Sigmoid colon (tissue), 7 donors: ENCODE results near the gene PDLIM4. TPM values are rescaled to one million over a fixed set of nuclear protein-coding genes. Genes with fewer than 3 reads are reported as not detected.

ENCODE experiments used
- DNase-seq: peaks from one replicate; pipeline ENCODE4 v3.0.0-alpha.2; 2019
- H3K27ac ChIP-seq, 4 donors: fragments of 200-600 bp; sonication (generic); one replicate each; pipeline ENCODE4 v1.5.1; 2016 to 2019; ENCODE audit warnings: mild to moderate bottlenecking in 1 of 4
- H3K27me3 ChIP-seq, 3 donors: fragments of 200-600 bp; sonication (generic); one replicate each; pipeline ENCODE4 v1.5.1; 2019; ENCODE audit warnings: mild to moderate bottlenecking in 1 of 3
- H3K36me3 ChIP-seq, 4 donors: fragments of 200-600 bp; sonication (generic); one replicate each; pipeline ENCODE4 v1.5.1; 2016 to 2019
- H3K4me1 ChIP-seq, 4 donors: fragments of 200-600 bp; sonication (generic); one replicate each; pipeline ENCODE4 v1.5.1; 2017 to 2019
- H3K4me3 ChIP-seq, 4 donors: fragments of 200-600 bp; sonication (generic); one replicate each; pipeline ENCODE4 v1.5.1; 2017 to 2019; ENCODE audit warnings: mild to moderate bottlenecking in 2 of 4, moderate library complexity in 1 of 4
- H3K9me3 ChIP-seq, 4 donors: fragments of 200-600 bp in 3 of 4; sonication (generic) in 3 of 4; one replicate each; pipeline versions ENCODE4 v1.5.1 to v1.6.1; 2013 to 2019
- CTCF ChIP-seq, 4 experiments: fragments of 450-650 bp in 3 of 4; fragments of 200-600 bp in 1 of 4; IDR thresholded peaks; one replicate each; pipeline ENCODE4 v1.5.1; 2016 to 2019; ENCODE audit warnings: antibody characterized with exemption in 4 of 4, mild to moderate bottlenecking in 3 of 4, moderate library complexity in 2 of 4
- EP300 ChIP-seq, 4 donors: sonication (generic); formaldehyde crosslinking; IDR thresholded peaks; one replicate each; pipeline ENCODE4 v1.6.1; 2017; ENCODE audit warnings: antibody characterized with exemption in 4 of 4
- POLR2A ChIP-seq, 2 donors: fragments of 450-650 bp; IDR thresholded peaks; one replicate each; pipeline ENCODE4 v1.6.1; 2016; ENCODE audit warnings: antibody characterized with exemption in 2 of 2, mild to moderate bottlenecking in 2 of 2, moderate library complexity in 2 of 2
- POLR2AphosphoS5 ChIP-seq, 4 donors: sonication (generic); formaldehyde crosslinking; IDR thresholded peaks; one replicate each; pipeline ENCODE4 v1.6.1; 2017; ENCODE audit warnings: antibody characterized with exemption in 4 of 4
- WGBS, 2 donors: extraction: QIAGEN DNeasy Blood & Tissue Kit; methylation state at CpG; one replicate each; pipeline ENCODE4 v1.1.7; 2013; 5-methylcytosine and 5-hydroxymethylcytosine counted together
- intact Hi-C: fragments of 100-400 bp; cut with DNase I; formaldehyde crosslinking; loops from one replicate; pipeline ENCODE4 v1.15.1; 2023
- polyA plus RNA-seq, 3 donors: library from polyadenylated mRNA; stranded (reverse); fragments of 200-250 nt; gene quantifications; one replicate each; pipeline ENCODE4 v1.2.3, GENCODE V29; 2013
- total RNA-seq, 4 donors: library from RNA; depleted of rRNA; stranded (reverse); fragments of >200 nt; gene quantifications; one replicate each; pipeline ENCODE4 v1.1.0, GENCODE V29; 2016
- donor health status: healthy with polysubstance abuse.
- donor health status: Bipolar disorder and iron deficiency.
- donor health status: healthy.

PDLIM4 gene
- total and polyA plus RNA-seq, 7 donors: 2.1 to 133 (median 38.2) TPM

GRCh38 chr5:132237670-132238069 is 19.8 kb upstream of the PDLIM4 start:
- Histone ChIP-seq H3K4me3 (no peak overlapping the region), H3K36me3 (no peaks in the 10 kb centered on the region), H3K4me1 (no peaks in the 10 kb centered on the region), H3K9me3 (peaks cover 0 to 1% (median 0%) of the 10 kb centered on the region in 4 donors), H3K27me3 (no peaks in the 10 kb centered on the region), H3K27ac (peak overlapping the region in 1 of 4 donors; percentile 28)
- intact Hi-C loops: loop anchor here (2.0 to 5.0 kb wide), 2 partner anchors 61 to 130 kb away; partner anchors contain the start of gene SLC22A5
- WGBS, 2 donors: 92 to 96% methylated on average over 4 of the region's 4 CpGs
- TF ChIP-seq EP300 (IDR thresholded peaks at IDR 0.05): no peak
- no peak for TF ChIP-seq POLR2AphosphoS5 (IDR thresholded peaks at IDR 0.05)
- TF ChIP-seq CTCF (IDR thresholded peaks at IDR 0.05): no peak
- no peak for TF ChIP-seq POLR2A (IDR thresholded peaks at IDR 0.05)
- peak; percentile 14 for DNase-seq

GRCh38 chr5:132238169-132238744 is 19.2 kb upstream of the PDLIM4 start:
- no peak for TF ChIP-seq POLR2AphosphoS5 (IDR thresholded peaks at IDR 0.05)
- TF ChIP-seq EP300 (IDR thresholded peaks at IDR 0.05): no peak
- no peak for TF ChIP-seq POLR2A (IDR thresholded peaks at IDR 0.05)
- TF ChIP-seq CTCF (IDR thresholded peaks at IDR 0.05): peak; percentile 55 to 89 (median 87)
- Histone ChIP-seq H3K27me3 (no peaks in the 10 kb centered on the region), H3K4me1 (no peaks in the 10 kb centered on the region), H3K9me3 (peaks cover 0 to 1% (median 0%) of the 10 kb centered on the region in 4 donors), H3K36me3 (no peaks in the 10 kb centered on the region), H3K4me3 (no peak overlapping the region), H3K27ac (peak overlapping the region in 1 of 4 donors; percentile 28)
- intact Hi-C loops: loop anchor here (2.0 to 5.0 kb wide), 2 partner anchors 61 to 129 kb away; partner anchors contain the start of gene SLC22A5
- DNase-seq: peak; percentile 84
- 27 to 34% methylated on average over 1 of the region's 1 CpG for WGBS, 2 donors

GRCh38 chr5:132238901-132239500 is 18.5 kb upstream of the PDLIM4 start:
- intact Hi-C loops: loop anchor here (2.0 to 5.0 kb wide), 2 partner anchors 60 to 128 kb away; partner anchors contain the start of gene SLC22A5
- TF ChIP-seq POLR2AphosphoS5 (IDR thresholded peaks at IDR 0.05) (no peak), EP300 (IDR thresholded peaks at IDR 0.05) (no peak), POLR2A (IDR thresholded peaks at IDR 0.05) (no peak), CTCF (IDR thresholded peaks at IDR 0.05) (no peak)
- no peak overlapping the region for H3K4me3 ChIP-seq
- 39 to 85% methylated on average over 1 of the region's 1 CpG for WGBS, 2 donors
- no peak overlapping the region for H3K27ac ChIP-seq
- no peaks in the 10 kb centered on the region for H3K4me1 ChIP-seq
- H3K9me3 ChIP-seq: peaks cover 0 to 1% (median 0%) of the 10 kb centered on the region in 4 donors
- no peaks in the 10 kb centered on the region for H3K36me3 ChIP-seq
- DNase-seq: peak; percentile 48
- no peaks in the 10 kb centered on the region for H3K27me3 ChIP-seq

GRCh38 chr5:132239776-132240175 is 17.7 kb upstream of the PDLIM4 start:
- peak; percentile 44 for DNase-seq
- H3K4me3 ChIP-seq: no peak overlapping the region
- no peaks in the 10 kb centered on the region for H3K36me3 ChIP-seq
- H3K9me3 ChIP-seq: peaks cover 0 to 2% (median under 1%) of the 10 kb centered on the region in 4 donors
- no peak overlapping the region for H3K27ac ChIP-seq
- intact Hi-C loops: loop anchor here (2.0 to 5.0 kb wide), 2 partner anchors 59 to 128 kb away; partner anchors contain the start of gene SLC22A5
- H3K4me1 ChIP-seq: no peaks in the 10 kb centered on the region
- no peaks in the 10 kb centered on the region for H3K27me3 ChIP-seq
- no peak for TF ChIP-seq EP300 (IDR thresholded peaks at IDR 0.05)
- no peak for TF ChIP-seq POLR2AphosphoS5 (IDR thresholded peaks at IDR 0.05)
- TF ChIP-seq POLR2A (IDR thresholded peaks at IDR 0.05): no peak
- no peak for TF ChIP-seq CTCF (IDR thresholded peaks at IDR 0.05)
